OCI-M1 (cell line): ENCODE results near the gene ZNRF2.

Experiments
- DNase-seq: peaks from one replicate; lab custom pipeline; 2025; lab: John Stamatoyannopoulos, UW

Gene ZNRF2

DNA sequence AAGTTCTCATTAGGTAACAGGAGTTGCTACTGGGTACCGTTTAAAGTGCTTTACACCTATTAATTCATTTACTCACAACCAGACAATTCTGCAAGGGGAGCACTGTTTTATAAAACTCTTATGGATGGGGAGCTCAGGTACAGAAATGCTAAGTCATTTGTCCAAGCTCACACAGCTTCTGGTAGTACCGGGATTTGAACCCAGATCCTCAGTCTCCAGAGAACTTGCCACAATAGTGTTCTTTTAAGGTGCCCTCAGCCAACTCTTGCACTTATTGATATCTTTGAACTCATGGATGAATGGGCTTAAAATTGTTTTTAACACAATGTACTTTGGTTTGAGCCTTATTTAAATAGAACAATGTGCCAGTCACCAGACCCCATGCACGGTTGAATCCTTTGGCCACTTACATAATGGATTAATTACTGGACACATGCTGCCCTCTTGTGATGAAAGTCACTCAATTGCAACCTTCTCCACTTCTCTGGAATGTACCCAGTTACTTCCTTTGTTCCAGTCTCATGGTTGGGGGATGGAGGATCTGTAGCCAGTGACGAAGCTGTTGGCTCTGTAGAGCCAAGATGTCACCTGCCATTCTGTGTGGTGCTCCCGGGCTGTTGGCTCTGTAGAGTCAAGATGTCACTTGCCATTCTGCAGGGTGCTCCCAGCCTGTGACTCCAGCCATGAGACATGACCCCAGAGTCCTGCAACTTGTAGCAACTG is 128.5 kb downstream of the ZNRF2 start:
- DNase-seq, result peak; percentile 74

DNA sequence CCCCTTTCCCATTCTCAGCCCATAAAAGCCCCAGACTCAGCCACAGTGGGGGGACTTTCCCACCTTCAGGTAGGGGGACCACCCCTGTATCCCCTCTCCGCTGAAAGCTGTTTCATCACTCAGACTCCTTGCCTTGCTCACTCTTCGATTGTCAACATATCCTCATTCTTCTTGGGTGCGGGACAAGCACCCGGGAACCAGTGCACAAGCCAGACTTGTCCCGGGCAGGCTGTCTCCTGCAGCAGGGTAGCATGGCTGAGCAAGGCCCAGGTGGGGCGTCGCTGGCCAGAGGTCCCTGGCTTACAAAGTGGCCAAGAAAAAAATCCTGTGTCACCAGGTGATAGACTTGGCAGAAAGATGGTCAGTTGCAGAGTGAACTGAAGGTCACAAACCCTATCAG is 129.5 kb downstream of the ZNRF2 start:
- no peak for DNase-seq
